Measurements from ENCODE around the gene ME3.

The ME3 gene

DNA sequence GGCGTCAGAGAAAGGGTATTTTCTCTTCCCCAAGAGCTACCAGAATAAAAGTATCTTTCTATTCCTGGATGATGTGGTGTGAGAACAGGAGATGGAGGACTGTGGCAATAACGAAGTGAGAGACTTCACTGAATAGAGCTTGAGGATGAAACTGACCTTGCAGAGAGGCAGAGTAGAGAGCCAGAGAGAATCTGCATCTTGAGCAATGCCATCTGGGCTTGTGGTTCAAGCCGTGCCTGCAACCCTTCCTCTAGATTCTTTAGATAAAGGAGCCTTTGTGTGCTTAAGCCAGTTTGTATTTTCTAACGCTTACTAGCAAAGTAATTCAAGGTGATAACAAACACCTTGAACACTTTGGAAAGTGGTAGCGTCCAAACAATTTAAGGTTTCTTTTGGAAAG, 2.2 kb downstream of the ME3 start:
- Histone ChIP-seq H3K36me3 (replicated peaks) (no peaks in the 10 kb centered on the region), H3K27me3 (replicated peaks) (no peaks in the 10 kb centered on the region), H3K4me3 (ENCODE audit: low read depth, low read length) (no peak overlapping the region), H3K27ac (peak overlapping the region; percentile 22)
- DNase-seq: peak; percentile 43
- in situ Hi-C loops (cut with HindIII; ENCODE audit: low pct_ligation_motif_present, low sequenced_read_pairs): no loop called here
- TF ChIP-seq, protein P1, sequence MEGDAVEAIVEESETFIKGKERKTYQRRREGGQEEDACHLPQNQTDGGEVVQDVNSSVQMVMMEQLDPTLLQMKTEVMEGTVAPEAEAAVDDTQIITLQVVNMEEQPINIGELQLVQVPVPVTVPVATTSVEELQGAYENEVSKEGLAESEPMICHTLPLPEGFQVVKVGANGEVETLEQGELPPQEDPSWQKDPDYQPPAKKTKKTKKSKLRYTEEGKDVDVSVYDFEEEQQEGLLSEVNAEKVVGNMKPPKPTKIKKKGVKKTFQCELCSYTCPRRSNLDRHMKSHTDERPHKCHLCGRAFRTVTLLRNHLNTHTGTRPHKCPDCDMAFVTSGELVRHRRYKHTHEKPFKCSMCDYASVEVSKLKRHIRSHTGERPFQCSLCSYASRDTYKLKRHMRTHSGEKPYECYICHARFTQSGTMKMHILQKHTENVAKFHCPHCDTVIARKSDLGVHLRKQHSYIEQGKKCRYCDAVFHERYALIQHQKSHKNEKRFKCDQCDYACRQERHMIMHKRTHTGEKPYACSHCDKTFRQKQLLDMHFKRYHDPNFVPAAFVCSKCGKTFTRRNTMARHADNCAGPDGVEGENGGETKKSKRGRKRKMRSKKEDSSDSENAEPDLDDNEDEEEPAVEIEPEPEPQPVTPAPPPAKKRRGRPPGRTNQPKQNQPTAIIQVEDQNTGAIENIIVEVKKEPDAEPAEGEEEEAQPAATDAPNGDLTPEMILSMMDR (IDR thresholded peaks at IDR 0.05; ENCODE audit: low read depth, low read length, missing control alignments): no peak

DNA sequence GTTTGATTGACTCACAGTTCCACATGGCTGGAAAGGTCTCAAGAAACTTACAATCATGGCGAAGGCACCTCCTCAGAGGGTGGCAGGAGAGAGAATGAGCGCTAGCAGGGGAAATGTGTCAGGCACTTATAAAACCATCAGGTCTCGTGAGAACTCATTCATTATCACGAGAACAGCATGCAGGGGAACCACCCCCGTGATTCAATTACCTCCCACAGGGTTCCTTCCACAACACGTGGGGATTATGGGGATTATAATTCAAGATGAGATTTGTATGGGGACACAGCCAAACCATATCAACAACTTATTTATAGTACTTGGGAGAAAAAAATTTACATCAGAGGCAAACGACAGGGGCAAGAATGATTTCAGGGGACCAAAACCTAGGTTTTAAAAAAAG, 3.0 kb downstream of the ME3 start:
- TF ChIP-seq, protein P1 (IDR thresholded peaks at IDR 0.05; ENCODE audit: low read depth, low read length, missing control alignments): no peak
- no peaks in the 10 kb centered on the region for H3K36me3 ChIP-seq (replicated peaks)
- DNase-seq: no peak
- no peak overlapping the region for H3K27ac ChIP-seq
- no peaks in the 10 kb centered on the region for H3K27me3 ChIP-seq (replicated peaks)
- in situ Hi-C loops (cut with HindIII; ENCODE audit: low pct_ligation_motif_present, low sequenced_read_pairs): no loop called here
- no peak overlapping the region for H3K4me3 ChIP-seq (ENCODE audit: low read depth, low read length)

DNA sequence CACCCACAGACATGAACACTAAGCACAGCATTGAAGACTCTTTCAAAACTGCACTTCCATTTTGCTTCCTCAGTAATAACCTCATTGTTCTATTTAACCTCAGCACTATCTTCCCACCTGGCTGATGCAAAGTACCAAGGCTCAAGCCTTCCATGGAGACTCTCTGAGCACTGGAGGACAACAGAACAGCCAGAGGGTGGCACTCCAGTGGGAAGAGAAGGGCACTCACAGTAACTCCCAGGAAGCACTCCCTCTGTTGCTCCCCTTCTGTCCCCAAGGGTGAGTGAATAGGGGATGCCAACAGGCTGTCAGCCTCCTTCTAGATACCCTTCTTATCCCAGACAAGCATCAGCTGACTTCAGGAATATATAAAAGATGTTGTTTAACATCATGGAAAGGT, 3.5 kb downstream of the ME3 start:
- no peak overlapping the region for H3K4me3 ChIP-seq (ENCODE audit: low read depth, low read length)
- no peaks in the 10 kb centered on the region for H3K27me3 ChIP-seq (replicated peaks)
- TF ChIP-seq, protein P1 (IDR thresholded peaks at IDR 0.05; ENCODE audit: low read depth, low read length, missing control alignments): no peak
- no peaks in the 10 kb centered on the region for H3K36me3 ChIP-seq (replicated peaks)
- in situ Hi-C loops (cut with HindIII; ENCODE audit: low pct_ligation_motif_present, low sequenced_read_pairs): no loop called here
- no peak for DNase-seq
- H3K27ac ChIP-seq: no peak overlapping the region

DNA sequence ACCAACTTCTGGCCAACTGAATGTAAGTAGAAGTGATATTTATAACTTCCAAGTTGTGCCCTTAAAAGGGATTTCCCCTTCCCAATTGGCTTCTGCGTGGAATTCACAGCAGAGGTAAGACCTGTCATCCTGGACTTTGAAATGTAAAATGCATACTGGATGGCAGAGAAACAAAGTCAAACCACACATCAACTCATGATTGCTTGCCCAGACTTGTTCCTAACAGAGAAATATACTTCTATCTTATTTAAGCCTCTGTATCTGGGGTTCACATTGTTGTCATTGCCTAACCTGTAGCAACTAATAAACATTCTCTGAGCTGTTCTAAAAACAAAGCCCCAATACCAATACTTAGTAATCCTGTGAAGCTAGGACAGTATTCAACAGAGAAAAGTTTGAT, 6.2 kb downstream of the ME3 start:
- in situ Hi-C loops (cut with HindIII; ENCODE audit: low pct_ligation_motif_present, low sequenced_read_pairs): no loop called here
- no peak for DNase-seq
- Histone ChIP-seq H3K4me3 (ENCODE audit: low read depth, low read length) (no peak overlapping the region), H3K27ac (no peak overlapping the region), H3K27me3 (replicated peaks) (no peaks in the 10 kb centered on the region), H3K36me3 (replicated peaks) (no peaks in the 10 kb centered on the region)
- TF ChIP-seq, protein P1 (IDR thresholded peaks at IDR 0.05; ENCODE audit: low read depth, low read length, missing control alignments): no peak

DNA sequence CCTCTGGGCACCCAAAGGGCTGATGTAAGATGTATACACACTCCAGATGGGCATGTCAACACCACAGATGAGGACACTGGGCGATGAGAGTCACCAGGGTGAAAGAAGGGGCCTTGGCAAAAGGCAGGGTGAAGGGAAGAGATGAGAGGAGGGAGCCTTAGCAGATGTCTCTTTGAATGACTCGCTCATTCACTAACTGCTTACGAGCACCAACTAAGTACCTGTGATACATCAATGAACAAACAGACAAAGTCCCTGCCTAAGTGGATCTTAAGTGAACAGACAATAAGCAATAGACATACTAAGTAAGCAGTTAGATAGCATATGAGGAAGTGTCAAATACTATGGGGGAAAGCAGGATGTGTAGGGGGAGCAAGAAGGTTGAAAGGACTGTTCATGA, 7.5 kb downstream of the ME3 start:
- DNase-seq: no peak
- Histone ChIP-seq H3K27me3 (replicated peaks) (no peaks in the 10 kb centered on the region), H3K4me3 (ENCODE audit: low read depth, low read length) (no peak overlapping the region), H3K27ac (no peak overlapping the region), H3K36me3 (replicated peaks) (no peaks in the 10 kb centered on the region)
- TF ChIP-seq, protein P1 (IDR thresholded peaks at IDR 0.05; ENCODE audit: low read depth, low read length, missing control alignments): no peak
- in situ Hi-C loops (cut with HindIII; ENCODE audit: low pct_ligation_motif_present, low sequenced_read_pairs): no loop called here

DNA sequence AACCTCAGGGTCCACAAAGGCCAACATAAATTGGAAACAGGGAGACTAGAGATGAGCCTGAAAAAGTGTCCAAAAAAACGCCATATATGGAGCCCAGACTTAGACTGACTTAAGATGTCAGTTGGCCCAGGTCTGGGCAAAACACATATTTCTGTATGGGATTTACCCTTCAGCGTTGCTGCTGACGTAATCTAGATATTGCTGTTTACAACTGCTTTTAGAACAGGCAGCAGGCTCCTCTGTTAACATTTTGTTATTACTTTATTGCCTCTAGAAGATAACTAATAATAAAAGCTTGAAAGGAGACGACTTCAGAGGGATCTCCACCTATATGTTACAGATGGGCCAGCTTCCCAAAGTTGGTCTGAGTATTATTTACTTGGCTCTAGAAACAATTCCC, 8.7 kb downstream of the ME3 start:
- Histone ChIP-seq H3K27ac (no peak overlapping the region), H3K4me3 (ENCODE audit: low read depth, low read length) (no peak overlapping the region), H3K27me3 (replicated peaks) (no peaks in the 10 kb centered on the region), H3K36me3 (replicated peaks) (no peaks in the 10 kb centered on the region)
- in situ Hi-C loops (cut with HindIII; ENCODE audit: low pct_ligation_motif_present, low sequenced_read_pairs): no loop called here
- TF ChIP-seq, protein P1 (IDR thresholded peaks at IDR 0.05; ENCODE audit: low read depth, low read length, missing control alignments): no peak
- DNase-seq: no peak

Data from brain microvascular endothelial cell (primary cell).